ENCODE measurements around the gene IFIT1.
A peak's percentile ranks its signal among the peaks of the same experiment; 100 is the strongest.

IFIT1 gene

DNA sequence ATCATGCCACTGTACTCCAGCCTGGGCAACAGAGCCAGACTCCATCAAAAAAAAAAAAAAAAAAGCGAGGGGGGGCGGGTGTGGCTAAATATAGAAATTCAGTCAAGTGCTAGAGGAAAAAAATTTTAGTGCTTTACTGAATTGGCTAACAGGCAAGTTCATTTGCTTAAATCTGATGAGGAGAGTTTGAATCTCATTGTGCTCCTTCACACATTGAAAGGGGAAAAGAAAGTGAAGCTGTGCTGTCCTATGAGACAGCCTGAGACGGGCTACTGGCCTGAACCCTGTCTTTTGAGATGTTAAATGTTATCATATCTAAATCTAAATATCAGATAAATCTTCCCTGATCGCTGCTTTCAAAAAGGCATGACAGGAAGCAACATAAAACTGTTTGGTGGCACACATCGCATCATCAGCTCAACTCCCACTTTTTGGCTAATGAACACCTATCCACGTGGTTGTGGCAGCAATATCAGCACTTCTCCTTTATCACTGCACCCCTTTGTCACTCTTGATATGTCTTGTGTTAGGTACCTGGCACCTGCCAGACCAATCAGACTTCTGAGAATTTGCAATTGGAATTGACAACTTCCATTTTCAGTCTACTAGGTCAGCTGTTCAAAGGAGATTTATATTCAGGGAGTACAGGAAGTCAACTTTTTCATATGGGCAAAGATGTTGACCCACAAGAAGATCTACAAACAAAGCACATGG is 28.5 kb upstream of the IFIT1 start:
- ChIA-PET POLR2A (no interaction called here), CTCF (interaction anchor here (0.9 to 3.0 kb wide), 7 partner anchors 9 to 201 kb away, joined by 3 to 10 read pairs (median 3); no protein-coding TSS in a partner anchor)
- TF ChIP-seq, protein P1, sequence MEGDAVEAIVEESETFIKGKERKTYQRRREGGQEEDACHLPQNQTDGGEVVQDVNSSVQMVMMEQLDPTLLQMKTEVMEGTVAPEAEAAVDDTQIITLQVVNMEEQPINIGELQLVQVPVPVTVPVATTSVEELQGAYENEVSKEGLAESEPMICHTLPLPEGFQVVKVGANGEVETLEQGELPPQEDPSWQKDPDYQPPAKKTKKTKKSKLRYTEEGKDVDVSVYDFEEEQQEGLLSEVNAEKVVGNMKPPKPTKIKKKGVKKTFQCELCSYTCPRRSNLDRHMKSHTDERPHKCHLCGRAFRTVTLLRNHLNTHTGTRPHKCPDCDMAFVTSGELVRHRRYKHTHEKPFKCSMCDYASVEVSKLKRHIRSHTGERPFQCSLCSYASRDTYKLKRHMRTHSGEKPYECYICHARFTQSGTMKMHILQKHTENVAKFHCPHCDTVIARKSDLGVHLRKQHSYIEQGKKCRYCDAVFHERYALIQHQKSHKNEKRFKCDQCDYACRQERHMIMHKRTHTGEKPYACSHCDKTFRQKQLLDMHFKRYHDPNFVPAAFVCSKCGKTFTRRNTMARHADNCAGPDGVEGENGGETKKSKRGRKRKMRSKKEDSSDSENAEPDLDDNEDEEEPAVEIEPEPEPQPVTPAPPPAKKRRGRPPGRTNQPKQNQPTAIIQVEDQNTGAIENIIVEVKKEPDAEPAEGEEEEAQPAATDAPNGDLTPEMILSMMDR (IDR thresholded peaks at IDR 0.05; ENCODE audit: control extremely low read depth, extremely low read depth, low read depth, missing control alignments), result no peak
- no peak for DNase-seq (ENCODE audit: extremely low spot score)

DNA sequence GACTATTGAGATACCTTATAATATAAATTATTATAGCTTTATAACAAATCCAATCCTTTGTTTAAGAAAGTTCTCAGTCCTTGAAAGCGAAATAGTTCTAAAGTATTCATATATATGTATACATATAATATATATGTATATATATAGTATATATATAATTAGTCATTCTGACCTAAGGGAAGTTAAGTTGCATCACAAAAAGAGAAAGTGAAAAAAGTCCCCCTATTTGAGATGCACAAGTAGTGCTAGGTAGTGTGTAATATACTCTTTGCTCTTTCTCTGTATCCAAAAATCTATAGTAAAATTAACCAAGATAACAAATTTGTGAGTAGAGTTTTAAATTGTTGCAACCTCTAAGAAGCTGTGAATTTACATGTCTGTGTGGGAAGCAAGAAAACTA is 27.9 kb upstream of the IFIT1 start:
- CTCF ChIA-PET, result interaction anchor here (0.9 to 3.0 kb wide), 9 partner anchors 10 to 200 kb away, joined by 3 to 10 read pairs (median 3); no protein-coding TSS in a partner anchor
- DNase-seq (ENCODE audit: extremely low spot score), result no peak
- POLR2A ChIA-PET, result no interaction called here
- TF ChIP-seq, protein P1 (IDR thresholded peaks at IDR 0.05; ENCODE audit: control extremely low read depth, extremely low read depth, low read depth, missing control alignments), result no peak

DNA sequence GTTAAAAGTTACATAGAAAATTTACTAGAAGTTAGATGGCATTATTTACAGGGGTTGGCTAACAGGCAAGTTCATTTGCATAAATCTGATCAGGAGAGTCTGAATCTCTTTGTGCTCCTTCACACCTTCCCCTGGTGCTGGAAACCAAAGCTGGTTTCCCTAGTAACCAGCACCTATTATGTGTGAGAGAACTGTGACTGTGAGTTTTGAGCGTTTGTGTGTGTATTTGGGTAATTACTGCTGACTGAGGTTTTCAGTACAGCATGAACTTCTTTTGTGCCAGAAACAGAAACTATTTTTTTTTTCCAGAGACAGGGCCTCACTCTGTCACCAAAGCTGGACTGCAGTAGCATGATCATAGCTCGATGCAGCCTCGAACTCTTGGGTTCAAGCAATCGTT is 24.9 kb upstream of the IFIT1 start:
- peak; percentile 59 for DNase-seq (ENCODE audit: extremely low spot score)
- ChIA-PET CTCF (interaction anchor here (1.3 to 4.5 kb wide), 15 partner anchors 10 to 153 kb away, joined by 3 to 46 read pairs (median 10); partner anchors contain the start of genes IFIT1, IFIT1B, IFIT2 and LIPA), POLR2A (interaction anchor here (1.0 kb wide), 1 partner anchor 66 kb away, joined by 3 read pairs; the partner anchor contains the start of gene IFIT2)
- TF ChIP-seq, protein P1 (IDR thresholded peaks at IDR 0.05; ENCODE audit: control extremely low read depth, extremely low read depth, low read depth, missing control alignments), result no peak

DNA sequence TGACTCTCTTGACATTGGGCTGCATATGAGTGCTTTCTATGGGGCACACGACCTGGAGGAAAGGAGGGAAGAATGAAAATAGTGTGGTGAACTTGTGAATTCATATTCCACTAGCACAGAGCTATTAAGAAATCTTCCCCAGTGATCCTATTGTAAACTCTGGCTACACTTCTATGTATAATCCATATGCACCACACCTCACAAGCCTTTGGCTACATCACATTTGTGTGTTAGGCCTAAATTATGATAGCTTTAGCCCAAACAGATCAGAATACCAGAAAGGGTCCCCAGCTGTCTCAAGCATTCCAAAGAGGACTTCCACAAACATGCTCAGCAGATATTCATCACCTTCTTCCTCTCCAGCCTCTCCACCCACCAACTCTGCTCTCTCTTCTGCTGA is 24.3 kb upstream of the IFIT1 start:
- TF ChIP-seq, protein P1 (IDR thresholded peaks at IDR 0.05; ENCODE audit: control extremely low read depth, extremely low read depth, low read depth, missing control alignments), result no peak
- ChIA-PET POLR2A (interaction anchor here (1.0 kb wide), 1 partner anchor 66 kb away, joined by 3 read pairs; the partner anchor contains the start of gene IFIT2), CTCF (interaction anchor here (1.3 to 4.5 kb wide), 21 partner anchors 10 to 154 kb away, joined by 3 to 46 read pairs (median 10); partner anchors contain the start of genes IFIT1, IFIT1B, IFIT2 and LIPA)
- no peak for DNase-seq (ENCODE audit: extremely low spot score)

DNA sequence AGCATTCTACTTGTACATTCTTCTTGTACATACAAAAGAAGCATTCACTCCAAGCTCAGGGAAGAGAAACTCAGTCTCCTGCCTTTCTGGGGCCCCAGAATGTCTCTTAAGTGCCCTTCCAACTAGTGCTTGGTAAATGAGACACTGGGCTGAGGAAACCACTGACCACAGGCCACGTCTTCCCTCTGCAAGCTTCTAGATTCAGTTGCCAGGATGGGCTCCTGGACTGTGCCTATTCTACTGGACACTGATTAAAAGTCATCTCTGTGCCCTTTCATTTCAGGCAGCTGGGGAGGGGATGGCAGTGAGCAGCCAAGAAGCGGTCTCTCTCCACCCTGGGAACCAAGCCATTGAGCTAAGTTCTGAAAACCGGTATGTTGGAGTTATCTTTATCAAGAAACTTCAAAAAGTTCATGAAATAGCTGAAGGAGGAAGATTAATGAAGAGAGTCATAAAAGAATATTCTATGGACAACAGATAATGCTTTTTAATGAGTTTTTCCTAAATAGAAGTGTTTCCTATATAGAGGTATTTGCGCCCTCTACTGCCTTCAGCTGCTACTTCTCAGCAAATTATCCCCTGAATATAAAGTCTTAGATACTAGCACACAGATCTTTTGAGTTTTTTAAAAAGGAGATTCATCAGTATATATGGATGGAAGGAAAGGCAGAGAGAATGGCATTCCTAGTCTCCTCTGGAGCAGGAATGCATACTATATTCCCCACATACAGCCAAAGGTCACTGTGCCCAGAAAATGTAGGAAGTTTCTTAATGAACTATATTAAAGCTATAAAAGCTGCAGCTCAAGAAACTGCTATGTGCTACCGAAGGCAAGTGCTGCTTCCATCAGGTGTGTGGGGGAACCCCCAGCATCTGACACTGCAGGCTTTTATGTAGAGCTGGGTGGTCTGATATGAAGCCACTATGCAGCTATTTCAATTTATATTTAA is 23.0 kb upstream of the IFIT1 start:
- TF ChIP-seq, protein P1 (IDR thresholded peaks at IDR 0.05; ENCODE audit: control extremely low read depth, extremely low read depth, low read depth, missing control alignments), result peak; percentile 70
- peak; percentile 46 for DNase-seq (ENCODE audit: extremely low spot score)
- POLR2A ChIA-PET, result no interaction called here
- CTCF ChIA-PET, result interaction anchor here (1.0 to 4.5 kb wide), 40 partner anchors 9 to 303 kb away, joined by 3 to 46 read pairs (median 8); partner anchors contain the start of genes IFIT1, IFIT1B, IFIT2 and IFIT5

DNA sequence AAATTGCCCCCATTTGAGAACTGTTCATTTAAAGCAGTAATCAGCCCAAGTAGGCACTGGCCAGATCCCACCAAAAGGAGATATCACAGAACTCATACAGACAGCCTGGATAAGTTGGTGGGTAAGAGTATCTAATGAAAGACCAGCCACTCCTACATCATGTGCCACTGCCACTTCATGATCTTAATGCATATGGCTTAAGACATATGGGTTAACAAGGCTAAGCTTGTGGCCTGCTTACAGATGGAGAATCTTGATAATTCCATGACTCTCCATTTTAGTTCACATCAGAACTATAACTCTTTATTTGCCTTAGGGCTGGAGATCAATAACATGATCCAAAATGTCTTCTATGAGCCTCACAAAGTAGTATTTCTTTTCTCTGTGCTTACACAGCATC is 21.3 kb upstream of the IFIT1 start:
- ChIA-PET POLR2A (no interaction called here), CTCF (interaction anchor here (1.6 kb wide), 1 partner anchor 17 kb away, joined by 4 read pairs; no protein-coding TSS in a partner anchor)
- DNase-seq (ENCODE audit: extremely low spot score), result no peak
- TF ChIP-seq, protein P1 (IDR thresholded peaks at IDR 0.05; ENCODE audit: control extremely low read depth, extremely low read depth, low read depth, missing control alignments), result no peak

Data from GM10248 (cell line).